K562 (cell line): ENCODE results near the gene OR11G2. TPM values are rescaled to one million over a fixed set of nuclear protein-coding genes. Genes with fewer than 3 reads are reported as not detected.
A peak's percentile ranks its signal among the peaks of the same experiment; 100 is the strongest.

ENCODE experiments used
- ARNT ChIP-seq, 2 experiments: fragments of 450-650 bp; IDR thresholded peaks; 2 replicates each; pipeline ENCODE4 v1.6.1; 2016; ENCODE audit warnings: mild to moderate bottlenecking in 1 of 2
- CBFA2T3 ChIP-seq: fragments of 450-650 bp; IDR thresholded peaks from 2 replicates; pipeline ENCODE4 v1.6.1; 2017
- DIDO1 ChIP-seq: fragments of 450-650 bp; IDR thresholded peaks from 2 replicates; pipeline ENCODE4 v1.6.1; 2016; ENCODE audit warnings: low read depth, missing biosample characterization, missing genetic modification characterization
- E4F1 ChIP-seq: fragments of 250-450 bp; sonication (Bioruptor Pico); IDR thresholded peaks from 2 replicates; pipeline ENCODE4 v1.5.0; 2021; ENCODE audit warnings: mild to moderate bottlenecking, borderline replicate concordance
- GTF2F1 ChIP-seq: IDR thresholded peaks from 2 replicates; pipeline ENCODE4 v1.6.1; 2011; ENCODE audit warnings: low read depth, low read length, improper control_type of control experiment
- HINFP ChIP-seq: fragments of 450-650 bp; conservative IDR thresholded peaks from 2 replicates; pipeline ENCODE4 v1.6.1; 2016; ENCODE audit warnings: missing genetic modification characterization, low read depth, mild to moderate bottlenecking, control low read depth, missing compliant biosample characterization
- JUNB ChIP-seq: fragments of 450-650 bp; formaldehyde crosslinking; conservative IDR thresholded peaks from 2 replicates; pipeline ENCODE4 v1.4.0; 2020; ENCODE audit warnings: mild to moderate bottlenecking
- MEIS2 ChIP-seq: fragments of 450-650 bp; IDR thresholded peaks from 2 replicates; pipeline ENCODE4 v1.6.1; 2014; ENCODE audit warnings: mild to moderate bottlenecking; ENCODE audit not compliant: partially characterized antibody
- NFIX ChIP-seq: fragments of 250-450 bp; sonication (Bioruptor Pico); IDR thresholded peaks from 2 replicates; pipeline ENCODE4 v1.4.0; 2020; ENCODE audit warnings: low read depth, mild to moderate bottlenecking, moderate library complexity
- PBX2 ChIP-seq, 2 experiments: IDR thresholded peaks in 1 of 2; conservative IDR thresholded peaks in 1 of 2; 2 replicates each; pipeline ENCODE4 v1.6.1; 2016; ENCODE audit warnings: low read depth in 2 of 2, mild to moderate bottlenecking in 1 of 2, missing compliant biosample characterization in 1 of 2, missing genetic modification characterization in 1 of 2, moderate library complexity in 1 of 2
- RBM14 ChIP-seq: fragments of 200-400 bp; formaldehyde crosslinking; IDR thresholded peaks from 2 replicates; pipeline ENCODE4 v1.6.1; 2018; ENCODE audit warnings: low read depth, mild to moderate bottlenecking, low read length, moderate library complexity, borderline replicate concordance; ENCODE audit not compliant: insufficient read depth
- SMAD1 ChIP-seq: fragments of 150-350 bp; IDR thresholded peaks from 2 replicates; pipeline ENCODE4 v1.6.1; 2014; ENCODE audit warnings: low read length, low read depth; ENCODE audit not compliant: partially characterized antibody
- TFAM ChIP-seq: fragments of 250-450 bp; sonication (Bioruptor Pico); conservative IDR thresholded peaks from 2 replicates; pipeline ENCODE4 v1.5.0; 2021; ENCODE audit warnings: mild to moderate bottlenecking, moderate library complexity
- THAP7 ChIP-seq: fragments of 250-450 bp; sonication (Bioruptor Pico); IDR thresholded peaks from 2 replicates; pipeline ENCODE4 v1.5.0; 2021
- TRIM28 ChIP-seq: fragments of 450-650 bp; IDR thresholded peaks from 2 replicates; pipeline ENCODE4 v1.6.1; 2017
- ZFP30 ChIP-seq: fragments of 250-450 bp; sonication (Bioruptor Pico); IDR thresholded peaks from 2 replicates; pipeline ENCODE4 v1.8.0; 2022; ENCODE audit warnings: moderate library complexity, mild to moderate bottlenecking, inconsistent platforms, borderline replicate concordance
- ZNF586 ChIP-seq: fragments of 450-650 bp; formaldehyde crosslinking; conservative IDR thresholded peaks from 2 replicates; pipeline ENCODE4 v1.4.0; 2020; ENCODE audit warnings: mild to moderate bottlenecking, moderate library complexity
- ZNF830 ChIP-seq: fragments of 250-450 bp; sonication (Bioruptor Pico); IDR thresholded peaks from 2 replicates; pipeline ENCODE4 v1.5.0; 2021; ENCODE audit warnings: mild to moderate bottlenecking
- polyA plus RNA-seq, 8 experiments: library from polyadenylated mRNA; depleted of rRNA in 4 of 8; stranded (reverse) in 5 of 8; unstranded in 3 of 8; fragments of >200 nt; fragmentation: Nextera tagmentation in 2 of 8; fragmentation: Illumina TruSeq in 1 of 8; extraction: Ambion mirVana in 2 of 8; extraction: Trizol in 1 of 8; gene quantifications; 2 replicates each; pipeline versions ENCODE4 v1.2.1 to v1.2.3, GENCODE V29; 2011 to 2014; ENCODE audit warnings: inconsistent platforms in 1 of 8, missing spikeins in 1 of 8
- total RNA-seq, 7 experiments: library from RNA; depleted of rRNA in 6 of 7; stranded (reverse); fragments of >200 nt in 6 of 7; fragmentation: Illumina TruSeq in 2 of 7; extraction: Trizol in 2 of 7; gene quantifications; 2 replicates each; pipeline versions ENCODE4 v1.2.1 to v1.2.3, GENCODE V29; 2011 to 2021; ENCODE audit warnings: low replicate concordance in 1 of 7

OR11G2 gene
- total and polyA plus RNA-seq, 9 of the 15 experiments (the other 6 are each of a cell fraction or from before 2014, with no cell fraction given), result not detected

GRCh38 chr14:20209595-20209994, 18.9 kb downstream of the OR11G2 start (continued):
- TF ChIP-seq HINFP (tag) (no peak), CBFA2T3 (peak; percentile 59; the same call in 1 of the 2 replicates), MEIS2 (peak; percentile 82), THAP7 (CRISPR knock-in tag) (no peak), ARNT (IDR thresholded peaks at IDR 0.05) (no peak), E4F1 (CRISPR knock-in tag) (no peak), NFIX (CRISPR knock-in tag) (no peak), ZFP30 (no peak), JUNB (no peak), DIDO1 (tag) (no peak), RBM14 (no peak), SMAD1 (no peak), GTF2F1 (no peak), ZNF830 (CRISPR knock-in tag) (no peak), TRIM28 (no peak), PBX2 (CRISPR knock-in tag; IDR thresholded peaks at IDR 0.05; ENCODE audit: low read depth) (no peak), PBX2 (tag; conservative IDR thresholded peaks at IDR 0.05; ENCODE audit: low read depth) (peak; percentile 55; the same call in 1 of the 2 replicates), TFAM (CRISPR knock-in tag) (no peak), ZNF586 (CRISPR knock-in tag) (no peak)
